HG03575 (cell line): Measurements from ENCODE around the gene FADD.

Experiments
- ATAC-seq: cut with Tn5 transposase; IDR thresholded peaks from one replicate; pipeline ENCODE4 v1.9.1; 2021; ENCODE audit not compliant: unreplicated experiment, insufficient number of reproducible peaks, low FRiP score; ENCODE audit errors: extremely low read depth

The FADD gene

DNA sequence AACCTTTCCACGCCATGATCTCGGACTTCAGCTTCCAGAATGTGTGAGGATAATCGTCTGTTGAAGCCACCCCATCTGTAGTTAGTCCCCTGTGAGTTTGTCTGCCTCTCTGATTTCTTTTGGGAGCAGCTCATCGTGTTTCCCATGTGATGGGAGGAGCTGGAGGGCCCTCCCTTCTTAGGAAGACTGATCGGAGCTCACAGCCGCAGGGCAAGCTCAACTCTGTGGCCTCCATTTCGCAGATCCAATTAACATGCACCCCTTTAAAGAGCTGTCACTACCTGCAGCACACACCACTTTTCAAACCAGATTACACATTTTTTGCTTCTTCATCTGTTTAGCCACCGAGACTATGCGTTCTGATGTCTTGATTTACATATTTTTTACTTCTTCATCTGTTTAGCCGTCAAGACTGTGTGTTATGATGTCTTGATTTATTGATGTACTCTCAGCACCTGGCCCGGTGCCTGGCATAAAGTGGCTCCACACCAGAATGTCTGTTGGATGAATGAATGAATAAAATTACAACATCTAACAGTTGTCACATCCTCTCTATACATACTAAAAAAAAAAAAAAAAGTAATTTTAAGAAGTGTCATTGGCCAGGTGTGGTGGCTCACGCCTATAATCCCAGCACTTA lies 52.5 kb downstream of the FADD start:
- no peak for ATAC-seq
